ENCODE results near the gene TNKS1BP1.

Gene TNKS1BP1

GRCh38 chr11:57358543-57358961 lies 33.8 kb upstream of the TNKS1BP1 start:
- TF ChIP-seq ZFX (IDR thresholded peaks at IDR 0.05) (no peak), CTCF (conservative IDR thresholded peaks at IDR 0.05) (no peak)
- H3K27ac ChIP-seq = no peak overlapping the region

- TF ChIP-seq CTCF (conservative IDR thresholded peaks at IDR 0.05) (no peak), ZFX (IDR thresholded peaks at IDR 0.05) (no peak)
- no peak overlapping the region for H3K27ac ChIP-seq
These were observed 33.1 kb upstream of the TNKS1BP1 start for GRCh38 chr11:57357856-57358255.

GRCh38 chr11:57357310-57357709 lies 32.6 kb upstream of the TNKS1BP1 start:
- H3K27ac ChIP-seq = no peak overlapping the region
- TF ChIP-seq ZFX (IDR thresholded peaks at IDR 0.05) = no peak
- no peak for TF ChIP-seq CTCF (conservative IDR thresholded peaks at IDR 0.05)

GRCh38 chr11:57356268-57356667 lies 31.5 kb upstream of the TNKS1BP1 start:
- TF ChIP-seq CTCF (conservative IDR thresholded peaks at IDR 0.05) = no peak
- no peak for TF ChIP-seq ZFX (IDR thresholded peaks at IDR 0.05)
- no peak overlapping the region for H3K27ac ChIP-seq

- TF ChIP-seq CTCF (conservative IDR thresholded peaks at IDR 0.05) = no peak
- no peak for TF ChIP-seq ZFX (IDR thresholded peaks at IDR 0.05)
- no peak overlapping the region for H3K27ac ChIP-seq
These were observed 29.9 kb upstream of the TNKS1BP1 start for GRCh38 chr11:57354699-57355098.

- no peak overlapping the region for H3K27ac ChIP-seq
These were observed 29.1 kb upstream of the TNKS1BP1 start for GRCh38 chr11:57353852-57354251.

GRCh38 chr11:57353446-57353845 lies 28.7 kb upstream of the TNKS1BP1 start:
- TF ChIP-seq CTCF (conservative IDR thresholded peaks at IDR 0.05) = no peak
- no peak for TF ChIP-seq ZFX (IDR thresholded peaks at IDR 0.05)
- no peak overlapping the region for H3K27ac ChIP-seq

More at GRCh38 chr11:57353852-57354251, 29.1 kb upstream of the TNKS1BP1 start:
- TF ChIP-seq CTCF (conservative IDR thresholded peaks at IDR 0.05) (no peak), ZFX (IDR thresholded peaks at IDR 0.05) (no peak)
